Right lobe of liver (tissue), 4 donors: ENCODE results near the gene SLC49A3.

Experiments used
- POLR2A ChIP-seq: fragments of 450-650 bp; IDR thresholded peaks from one replicate; pipeline ENCODE4 v1.6.1; 2017; ENCODE audit warnings: antibody characterized with exemption, mild to moderate bottlenecking
- TF ChIP-seq, protein P1 (sequence below), 4 donors: fragments of 200-600 bp in 3 of 4; fragments of 450-650 bp in 1 of 4; IDR thresholded peaks; one replicate each; pipeline versions ENCODE4 v1.5.1 to v1.8.0; 2016 to 2022; ENCODE audit warnings: antibody characterized with exemption in 4 of 4, mild to moderate bottlenecking in 2 of 4
- donor health status: DM: no; HTN: no; CAD: no.
- donor health status: DM: no; HTN: no; CAD: no.
- donor health status: DM: no; HTN: yes; CAD: no.

DNA sequence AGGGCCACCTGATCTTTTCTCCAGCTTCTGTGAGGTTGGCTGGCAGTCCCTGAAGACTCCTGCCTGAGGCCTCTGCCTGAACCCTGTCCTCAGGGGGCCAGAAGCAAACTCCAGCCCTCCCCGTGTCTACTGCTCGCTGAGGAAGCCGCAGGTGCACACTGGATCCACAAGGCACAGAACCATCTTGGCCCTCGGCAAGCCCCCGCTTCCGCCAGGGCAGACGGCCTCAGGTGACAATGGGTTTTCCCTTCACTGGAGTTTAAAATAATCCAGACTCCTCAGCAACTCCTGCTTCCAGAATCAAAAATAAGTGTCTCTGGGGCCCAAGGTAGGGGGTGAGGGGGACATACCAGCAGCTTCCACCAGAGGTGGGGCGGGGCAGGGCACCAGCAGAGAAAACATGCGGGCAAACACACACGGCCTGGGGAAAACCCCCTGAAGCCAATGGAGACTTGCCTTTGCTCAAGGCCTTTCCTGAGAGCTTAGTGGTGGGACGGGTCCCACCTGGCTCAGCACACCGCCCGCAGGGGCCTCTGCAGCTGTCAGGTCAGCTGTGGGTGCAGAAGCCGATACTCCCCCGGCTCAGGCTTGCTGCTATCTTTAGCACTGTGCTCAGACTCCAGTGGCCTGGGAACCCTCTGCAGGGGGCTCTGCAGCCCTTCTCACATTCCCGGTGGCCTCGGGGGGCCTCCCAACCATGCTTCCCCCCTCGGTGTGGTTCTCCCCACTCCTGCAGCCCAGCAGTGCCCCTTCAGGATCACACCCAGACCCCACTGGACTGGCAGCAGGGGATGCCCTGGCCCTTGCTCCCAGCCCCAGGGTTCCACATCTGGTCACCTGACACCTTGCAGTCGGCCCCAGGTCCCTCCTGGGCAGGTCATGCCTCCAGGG lies 12.7 kb downstream of the SLC49A3 start:
- TF ChIP-seq POLR2A: no peak
- TF ChIP-seq, protein P1, sequence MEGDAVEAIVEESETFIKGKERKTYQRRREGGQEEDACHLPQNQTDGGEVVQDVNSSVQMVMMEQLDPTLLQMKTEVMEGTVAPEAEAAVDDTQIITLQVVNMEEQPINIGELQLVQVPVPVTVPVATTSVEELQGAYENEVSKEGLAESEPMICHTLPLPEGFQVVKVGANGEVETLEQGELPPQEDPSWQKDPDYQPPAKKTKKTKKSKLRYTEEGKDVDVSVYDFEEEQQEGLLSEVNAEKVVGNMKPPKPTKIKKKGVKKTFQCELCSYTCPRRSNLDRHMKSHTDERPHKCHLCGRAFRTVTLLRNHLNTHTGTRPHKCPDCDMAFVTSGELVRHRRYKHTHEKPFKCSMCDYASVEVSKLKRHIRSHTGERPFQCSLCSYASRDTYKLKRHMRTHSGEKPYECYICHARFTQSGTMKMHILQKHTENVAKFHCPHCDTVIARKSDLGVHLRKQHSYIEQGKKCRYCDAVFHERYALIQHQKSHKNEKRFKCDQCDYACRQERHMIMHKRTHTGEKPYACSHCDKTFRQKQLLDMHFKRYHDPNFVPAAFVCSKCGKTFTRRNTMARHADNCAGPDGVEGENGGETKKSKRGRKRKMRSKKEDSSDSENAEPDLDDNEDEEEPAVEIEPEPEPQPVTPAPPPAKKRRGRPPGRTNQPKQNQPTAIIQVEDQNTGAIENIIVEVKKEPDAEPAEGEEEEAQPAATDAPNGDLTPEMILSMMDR (IDR thresholded peaks at IDR 0.05): no peak
